Esophagus muscularis mucosa (tissue), 4 donors: Measurements from ENCODE around the gene PLCH1. TPM values are rescaled to one million over a fixed set of nuclear protein-coding genes. Genes with fewer than 3 reads are reported as not detected.

Experiments used
- DNase-seq: peaks from one replicate; pipeline ENCODE4 v3.0.0-alpha.2; 2017; ENCODE audit errors: extremely low spot score
- H3K27ac ChIP-seq, 4 donors: fragments of 200-600 bp; sonication (generic); replicated peaks in 1 of 4; 1 replicate in 3 of 4; 2 replicates in 1 of 4; pipeline ENCODE4 v1.5.1; 2016 to 2019; ENCODE audit warnings: mild to moderate bottlenecking in 1 of 4
- H3K27me3 ChIP-seq, 4 donors: fragments of 200-600 bp; sonication (generic); one replicate each; pipeline versions ENCODE4 v1.5.1 to v1.6.0; 2016 to 2019
- H3K36me3 ChIP-seq, 4 donors: fragments of 200-600 bp; sonication (generic); one replicate each; pipeline ENCODE4 v1.5.1; 2016 to 2019
- H3K4me1 ChIP-seq, 4 donors: fragments of 200-600 bp; sonication (generic); one replicate each; pipeline ENCODE4 v1.5.1; 2016 to 2019
- H3K4me3 ChIP-seq, 4 donors: fragments of 200-600 bp; sonication (generic); 1 replicate in 2 of 4; 2 replicates in 2 of 4; pipeline ENCODE4 v1.5.1; 2016 to 2019; ENCODE audit warnings: mild to moderate bottlenecking in 4 of 4, moderate library complexity in 1 of 4
- H3K9me3 ChIP-seq, 4 donors: fragments of 200-600 bp; sonication (generic); 1 replicate in 3 of 4; 2 replicates in 1 of 4; pipeline ENCODE4 v1.5.1; 2016 to 2019
- EP300 ChIP-seq: sonication (generic); formaldehyde crosslinking; IDR thresholded peaks from one replicate; pipeline ENCODE4 v1.6.1; 2017; ENCODE audit warnings: antibody characterized with exemption
- POLR2A ChIP-seq: fragments of 450-650 bp; IDR thresholded peaks from one replicate; pipeline ENCODE4 v1.6.1; 2017; ENCODE audit warnings: antibody characterized with exemption, moderate library complexity, mild to moderate bottlenecking, low read depth
- POLR2AphosphoS5 ChIP-seq, 2 donors: sonication (generic); formaldehyde crosslinking; IDR thresholded peaks; one replicate each; pipeline ENCODE4 v1.6.1; 2017; ENCODE audit warnings: antibody characterized with exemption in 2 of 2
- WGBS: methylation state at CpG from one replicate; pipeline ENCODE4 v1.1.5; 2018; 5-methylcytosine and 5-hydroxymethylcytosine counted together
- intact Hi-C: fragments of 100-400 bp; cut with DNase I; formaldehyde crosslinking; loops from one replicate; pipeline ENCODE4 v1.15.1; 2023
- total RNA-seq, 4 donors: library from RNA; depleted of rRNA; stranded (reverse); fragments of >200 nt; gene quantifications; one replicate each; pipeline versions ENCODE4 v1.1.0 to v1.2.1, GENCODE V29; 2016
- TF ChIP-seq, protein P1 (sequence below), 3 experiments: fragments of 200-600 bp in 2 of 3; fragments of 450-650 bp in 1 of 3; sonication (generic) in 2 of 3; IDR thresholded peaks; one replicate each; pipeline ENCODE4 v1.5.1; 2017 to 2019; ENCODE audit warnings: antibody characterized with exemption in 3 of 3, mild to moderate bottlenecking in 2 of 3, moderate library complexity in 1 of 3

Gene PLCH1
- total RNA-seq, 4 donors from 2014 or later = under 0.01 to 0.52 (median 0.36) TPM

DNA sequence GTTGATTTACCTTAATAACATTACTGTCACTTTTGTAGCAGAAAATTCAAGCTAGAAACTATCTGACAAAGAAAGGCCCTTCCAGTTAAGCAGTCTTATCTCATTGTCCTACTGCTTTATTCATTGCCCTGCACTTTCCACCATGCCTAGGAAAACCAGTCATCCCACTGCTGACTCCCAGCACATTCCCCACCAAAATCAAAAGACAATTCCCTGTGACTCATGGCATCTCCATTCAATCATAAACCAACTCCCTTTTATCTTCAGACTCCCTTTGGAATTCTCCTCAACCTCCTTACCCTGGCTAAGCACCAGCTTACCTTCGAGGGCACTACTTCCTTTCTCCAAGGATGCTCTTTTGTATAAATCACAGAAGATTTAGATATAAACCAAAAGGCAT is 184.3 kb downstream of the PLCH1 start:
- no peaks in the 10 kb centered on the region for H3K36me3 ChIP-seq
- H3K27ac ChIP-seq = no peak overlapping the region
- DNase-seq = no peak
- no peaks in the 10 kb centered on the region for H3K27me3 ChIP-seq
- no peaks in the 10 kb centered on the region for H3K9me3 ChIP-seq
- TF ChIP-seq POLR2AphosphoS5 (IDR thresholded peaks at IDR 0.05) (no peak), POLR2A (no peak), EP300 (no peak)
- no peak overlapping the region for H3K4me3 ChIP-seq
- WGBS = 72% methylated on average over 1 of the region's 1 CpG
- H3K4me1 ChIP-seq = no peaks in the 10 kb centered on the region
- intact Hi-C loops = no loop called here

DNA sequence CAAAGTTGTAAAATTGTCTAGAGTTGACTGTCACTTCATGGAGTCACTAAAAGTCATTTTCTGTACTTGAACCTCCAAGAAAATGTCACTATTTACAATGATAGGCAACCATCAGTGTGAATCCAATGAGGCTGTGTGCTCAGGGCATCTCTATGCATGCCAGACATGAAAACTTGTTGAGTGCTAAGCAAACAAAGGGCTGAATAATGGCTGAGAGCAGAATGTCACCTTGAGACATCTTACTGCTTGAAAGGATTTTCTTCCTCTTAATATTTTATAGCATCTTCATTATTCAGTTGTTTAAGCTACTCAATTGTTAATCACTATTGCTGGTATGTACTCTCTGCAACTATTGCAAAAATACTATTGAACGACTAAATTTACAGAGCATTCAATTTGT is 184.7 kb downstream of the PLCH1 start:
- H3K9me3 ChIP-seq = no peaks in the 10 kb centered on the region
- H3K36me3 ChIP-seq = no peaks in the 10 kb centered on the region
- WGBS = 88% methylated on average over 1 of the region's 1 CpG
- H3K27me3 ChIP-seq = no peaks in the 10 kb centered on the region
- no peaks in the 10 kb centered on the region for H3K4me1 ChIP-seq
- H3K4me3 ChIP-seq = no peak overlapping the region
- no peak overlapping the region for H3K27ac ChIP-seq
- no peak for TF ChIP-seq EP300
- intact Hi-C loops = no loop called here
- DNase-seq = no peak

DNA sequence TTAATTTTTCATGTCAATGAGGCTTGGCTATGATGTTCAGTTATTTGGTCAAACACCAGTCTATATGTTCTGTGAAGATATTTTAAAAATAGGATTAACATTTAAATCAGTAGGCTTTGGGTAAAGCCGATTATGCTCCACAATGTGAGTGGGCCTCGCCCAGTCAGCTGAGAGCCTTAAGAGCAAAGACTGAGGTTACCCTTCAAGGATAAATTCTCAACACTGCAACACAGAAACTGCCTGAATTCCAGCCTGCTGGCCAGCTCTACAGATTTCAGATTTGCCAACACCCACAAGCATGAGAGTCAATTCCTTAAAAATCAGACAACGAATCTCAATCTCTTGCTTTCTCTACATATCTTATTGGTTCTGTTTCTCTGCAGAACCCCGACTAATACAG is 188.3 kb downstream of the PLCH1 start:
- no peak for DNase-seq
- Histone ChIP-seq H3K4me1 (no peaks in the 10 kb centered on the region), H3K4me3 (no peak overlapping the region), H3K27me3 (no peaks in the 10 kb centered on the region), H3K9me3 (no peaks in the 10 kb centered on the region), H3K36me3 (no peaks in the 10 kb centered on the region), H3K27ac (no peak overlapping the region)
- WGBS = 83% methylated on average over 4 of the region's 4 CpGs
- TF ChIP-seq POLR2AphosphoS5 (IDR thresholded peaks at IDR 0.05) (no peak), POLR2A (no peak)
- intact Hi-C loops = no loop called here

DNA sequence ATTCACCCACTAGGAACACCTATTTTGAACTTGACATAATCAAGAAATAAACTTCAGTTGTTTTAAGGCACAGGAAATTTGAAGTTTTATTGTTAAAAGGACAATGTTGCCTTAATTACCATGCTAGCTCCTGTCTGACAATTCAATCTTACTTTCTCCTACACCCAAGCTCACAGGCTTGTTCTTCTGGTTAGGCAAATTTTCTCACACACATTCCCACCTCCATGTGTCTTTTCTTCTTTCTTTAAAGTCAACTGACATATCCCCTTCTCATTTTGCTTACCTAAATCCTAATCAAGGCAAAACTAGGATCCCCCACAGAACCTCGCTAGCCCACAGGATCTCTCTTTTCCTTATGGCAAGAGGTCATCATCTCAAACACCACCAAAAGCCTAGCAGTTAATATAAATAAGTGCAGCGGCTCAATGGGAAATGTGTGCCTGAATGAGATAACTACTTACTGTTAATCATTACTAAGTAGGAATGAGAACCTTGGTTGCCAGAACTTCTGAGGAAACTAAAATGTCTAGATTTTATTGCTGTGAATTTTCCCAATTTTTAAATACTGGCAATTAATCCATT is 189.3 kb downstream of the PLCH1 start:
- 72% methylated on average over 2 of the region's 2 CpGs for WGBS
- no peaks in the 10 kb centered on the region for H3K4me1 ChIP-seq
- no peak for DNase-seq
- TF ChIP-seq POLR2AphosphoS5 (IDR thresholded peaks at IDR 0.05) (no peak), POLR2A (no peak), EP300 (no peak)
- TF ChIP-seq, protein P1, sequence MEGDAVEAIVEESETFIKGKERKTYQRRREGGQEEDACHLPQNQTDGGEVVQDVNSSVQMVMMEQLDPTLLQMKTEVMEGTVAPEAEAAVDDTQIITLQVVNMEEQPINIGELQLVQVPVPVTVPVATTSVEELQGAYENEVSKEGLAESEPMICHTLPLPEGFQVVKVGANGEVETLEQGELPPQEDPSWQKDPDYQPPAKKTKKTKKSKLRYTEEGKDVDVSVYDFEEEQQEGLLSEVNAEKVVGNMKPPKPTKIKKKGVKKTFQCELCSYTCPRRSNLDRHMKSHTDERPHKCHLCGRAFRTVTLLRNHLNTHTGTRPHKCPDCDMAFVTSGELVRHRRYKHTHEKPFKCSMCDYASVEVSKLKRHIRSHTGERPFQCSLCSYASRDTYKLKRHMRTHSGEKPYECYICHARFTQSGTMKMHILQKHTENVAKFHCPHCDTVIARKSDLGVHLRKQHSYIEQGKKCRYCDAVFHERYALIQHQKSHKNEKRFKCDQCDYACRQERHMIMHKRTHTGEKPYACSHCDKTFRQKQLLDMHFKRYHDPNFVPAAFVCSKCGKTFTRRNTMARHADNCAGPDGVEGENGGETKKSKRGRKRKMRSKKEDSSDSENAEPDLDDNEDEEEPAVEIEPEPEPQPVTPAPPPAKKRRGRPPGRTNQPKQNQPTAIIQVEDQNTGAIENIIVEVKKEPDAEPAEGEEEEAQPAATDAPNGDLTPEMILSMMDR (IDR thresholded peaks at IDR 0.05) = no peak
- no peak overlapping the region for H3K27ac ChIP-seq
- no peak overlapping the region for H3K4me3 ChIP-seq
- intact Hi-C loops = no loop called here
- H3K27me3 ChIP-seq = no peaks in the 10 kb centered on the region
- H3K36me3 ChIP-seq = no peaks in the 10 kb centered on the region
- no peaks in the 10 kb centered on the region for H3K9me3 ChIP-seq

DNA sequence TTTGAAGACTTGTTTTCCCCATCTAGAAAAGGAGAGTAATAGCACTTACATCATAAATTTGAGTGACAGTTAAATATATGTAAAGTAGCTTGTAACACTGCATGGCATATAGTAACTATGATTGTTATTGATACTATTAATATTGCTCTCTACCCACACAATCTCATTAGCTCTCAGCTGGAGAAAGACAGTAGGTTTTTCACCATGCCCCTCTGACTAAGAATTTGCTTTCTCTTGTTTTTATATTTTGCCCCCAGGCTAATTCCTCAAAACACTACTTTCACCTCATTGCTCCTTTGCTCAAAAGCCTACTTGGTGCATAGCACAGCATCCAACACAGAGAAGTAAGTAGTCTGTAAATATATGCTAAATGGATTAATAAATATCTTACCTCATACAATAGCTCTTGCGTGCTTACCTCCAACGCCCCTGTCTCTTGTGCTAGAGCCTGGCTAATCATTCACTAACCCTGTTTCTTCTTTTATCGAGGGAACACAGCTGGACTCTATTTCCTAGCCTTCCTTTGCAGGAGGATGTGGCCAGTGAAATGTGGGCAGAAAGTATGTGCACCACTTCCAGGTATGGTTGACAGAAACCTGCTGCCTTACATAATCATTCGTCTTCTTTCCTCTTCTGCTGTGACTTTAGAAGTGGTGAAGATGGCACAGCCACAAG is 190.0 kb downstream of the PLCH1 start:
- H3K4me1 ChIP-seq = no peaks in the 10 kb centered on the region
- no peaks in the 10 kb centered on the region for H3K36me3 ChIP-seq
- 48% methylated on average over 4 of the region's 4 CpGs for WGBS
- TF ChIP-seq, protein P1 (IDR thresholded peaks at IDR 0.05) = no peak
- TF ChIP-seq EP300 = no peak
- H3K9me3 ChIP-seq = no peaks in the 10 kb centered on the region
- no peaks in the 10 kb centered on the region for H3K27me3 ChIP-seq
- intact Hi-C loops = no loop called here
- no peak overlapping the region for H3K4me3 ChIP-seq
- DNase-seq = no peak
- no peak overlapping the region for H3K27ac ChIP-seq

DNA sequence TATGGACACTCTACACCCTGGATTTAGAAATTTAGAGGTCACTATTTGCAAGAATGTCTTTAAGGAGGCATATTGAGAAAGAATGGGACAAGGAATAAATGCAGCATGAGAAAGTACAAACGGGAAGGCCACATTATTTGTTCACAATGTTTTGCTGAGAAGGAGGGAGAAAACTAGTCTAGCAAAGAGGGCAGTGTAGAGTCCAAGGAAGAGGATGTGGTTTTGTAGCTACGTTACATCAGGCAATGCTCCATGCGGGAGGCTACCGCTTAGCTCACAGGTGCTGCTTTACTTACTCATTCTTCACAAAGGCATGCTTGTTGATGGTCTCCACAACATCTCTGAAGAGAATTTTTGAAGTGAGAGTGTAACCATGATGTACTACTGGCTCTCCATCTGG is 191.1 kb downstream of the PLCH1 start:
- no peak for DNase-seq
- Histone ChIP-seq H3K27me3 (no peaks in the 10 kb centered on the region), H3K9me3 (no peaks in the 10 kb centered on the region), H3K36me3 (no peaks in the 10 kb centered on the region), H3K4me1 (no peaks in the 10 kb centered on the region), H3K4me3 (no peak overlapping the region), H3K27ac (no peak overlapping the region)
- WGBS = 59% methylated on average over 4 of the region's 4 CpGs
- TF ChIP-seq POLR2A (no peak), POLR2AphosphoS5 (IDR thresholded peaks at IDR 0.05) (no peak), EP300 (no peak)
- TF ChIP-seq, protein P1 (IDR thresholded peaks at IDR 0.05) = no peak
- intact Hi-C loops = no loop called here
